GM18511 (cell line): ENCODE data around the gene DMC1.
"Not testable (repeated sequence)": the region's sequence is repeated elsewhere in the genome, so short reads cannot be mapped to it uniquely, and the experiment has no call there.

Experiments used
- ATAC-seq: cut with Tn5 transposase; IDR thresholded peaks from one replicate; pipeline ENCODE4 v1.9.1; 2021; ENCODE audit warnings: mild to moderate bottlenecking, moderate library complexity; ENCODE audit not compliant: unreplicated experiment

Gene DMC1

GRCh38 chr22:38470179-38470578 is 99.8 kb downstream of the DMC1 start:
- ATAC-seq = not testable (repeated sequence)

- no peak for ATAC-seq
These were observed 100.6 kb downstream of the DMC1 start for GRCh38 chr22:38469306-38469781.
